GM12878 (cell line): ENCODE measurements around the gene SEPTIN5. TPM values are rescaled to one million over a fixed set of nuclear protein-coding genes. Genes with fewer than 3 reads are reported as not detected.

ENCODE experiments used
- ATAC-seq: fragments of 200-7000 bp; cut with Tn5 transposase; 3 replicates; pipeline ENCODE4 v1.9.1; 2020; ENCODE audit warnings: mild to moderate bottlenecking, moderate library complexity
- BruUV-seq: library from RNA; stranded (reverse); fragments of 400-500 nt; replicated peaks from 2 replicates; lab custom pipeline; 2021; lab: Mats Ljungman, UMichigan
- CTCF ChIA-PET: fragments of 300-600 bp; sonication (Branson Sonifier 250); formaldehyde crosslinking; extraction: SDS; loops from one replicate; lab custom pipeline; 2021; ENCODE audit warnings: inconsistent platforms; lab: Yijun Ruan, JAX
- POLR2A ChIA-PET: fragments of 350-600 bp; formaldehyde crosslinking; extraction: SDS; loops from one replicate; lab custom pipeline; 2021; ENCODE audit warnings: inconsistent platforms; lab: Charles Lee
- RAD21 ChIA-PET: fragments of 300-600 bp; sonication (Branson Sonifier 250); formaldehyde crosslinking; loops from one replicate; lab custom pipeline; 2023; ENCODE audit warnings: antibody characterized with exemption; ENCODE audit not compliant: unreplicated experiment; lab: Charles Lee
- SMC1A ChIA-PET: fragments of 300-600 bp; sonication (Branson Sonifier 250); formaldehyde crosslinking; loops from one replicate; lab custom pipeline; 2023; ENCODE audit not compliant: unreplicated experiment, uncharacterized antibody; lab: Charles Lee
- DNase-seq: peaks from one replicate; pipeline ENCODE4 v3.0.0-alpha.2; 2011; ENCODE audit warnings: low read depth, low spot score
- FAIRE-seq: peaks from 3 replicates; lab custom pipeline; 2011; peaks lifted over from hg19 to GRCh38; lab: Jason Lieb, UNC
- H2AFZ ChIP-seq: 2 replicates; pipeline ENCODE4 v1.6.0; 2011; ENCODE audit warnings: low read depth, low read length, control low read depth; ENCODE audit not compliant: control insufficient read depth
- H3K27ac ChIP-seq: 2 replicates; pipeline ENCODE4 v1.5.1; 2011; ENCODE audit warnings: control low read depth; ENCODE audit not compliant: control insufficient read depth, insufficient read depth
- H3K27me3 ChIP-seq, 2 experiments: replicated peaks in 1 of 2; 2 replicates each; pipeline versions ENCODE4 v1.6.0 to v1.6.1; 2011; ENCODE audit warnings: low read length in 1 of 2; ENCODE audit not compliant: control insufficient read depth in 2 of 2, insufficient read depth in 2 of 2
- H3K36me3 ChIP-seq, 2 experiments: 2 replicates each; pipeline ENCODE4 v1.5.1; 2011; ENCODE audit warnings: low read length in 1 of 2; ENCODE audit not compliant: control insufficient read depth in 2 of 2, insufficient read depth in 2 of 2
- H3K4me1 ChIP-seq: 2 replicates; pipeline ENCODE4 v1.6.1; 2011; ENCODE audit warnings: mild to moderate bottlenecking, low read length, moderate library complexity, mixed read lengths; ENCODE audit not compliant: control insufficient read depth, insufficient read depth
- H3K4me2 ChIP-seq: 2 replicates; pipeline ENCODE4 v1.6.0; 2011; ENCODE audit warnings: control low read depth; ENCODE audit not compliant: control insufficient read depth, insufficient read depth
- H3K4me3 ChIP-seq: fragments of 200-600 bp; sonication (generic); 2 replicates; pipeline ENCODE4 v1.5.1; 2016
- H3K79me2 ChIP-seq: 2 replicates; pipeline ENCODE4 v1.6.0; 2011; ENCODE audit warnings: low read length; ENCODE audit not compliant: control insufficient read depth, insufficient read depth
- H3K9ac ChIP-seq: 2 replicates; pipeline ENCODE4 v1.8.0; 2011; ENCODE audit warnings: low read length, control low read depth, mixed read lengths; ENCODE audit not compliant: control insufficient read depth, insufficient read depth
- H3K9me3 ChIP-seq: replicated peaks from 3 replicates; pipeline ENCODE4 v1.5.1; 2011; ENCODE audit warnings: mild to moderate bottlenecking, low read length; ENCODE audit not compliant: control insufficient read depth, insufficient read depth
- H4K20me1 ChIP-seq: 2 replicates; pipeline ENCODE4 v1.6.0; 2011; ENCODE audit not compliant: control insufficient read depth, insufficient read depth
- ATF3 ChIP-seq: IDR thresholded peaks from 2 replicates; pipeline ENCODE4 v1.6.1; 2011; ENCODE audit warnings: low read depth, mild to moderate bottlenecking, low read length, moderate library complexity, borderline replicate concordance; ENCODE audit errors: extremely low read depth
- BCL11A ChIP-seq: IDR thresholded peaks from 2 replicates; pipeline ENCODE4 v1.6.1; 2011; ENCODE audit warnings: low read depth, low read length
- CBX5 ChIP-seq: sonication (generic); IDR thresholded peaks from 2 replicates; pipeline ENCODE4 v1.6.1; 2016; ENCODE audit warnings: low read depth, moderate library complexity, mild to moderate bottlenecking, inconsistent platforms
- CHD1 ChIP-seq: IDR thresholded peaks from 2 replicates; pipeline ENCODE4 v1.6.1; 2012; ENCODE audit warnings: low read depth, low read length, improper control_type of control experiment
- HDGF ChIP-seq: fragments of 450-650 bp; IDR thresholded peaks from 2 replicates; pipeline ENCODE4 v1.6.1; 2016; ENCODE audit warnings: antibody characterized with exemption
- MEF2A ChIP-seq: IDR thresholded peaks from 2 replicates; pipeline ENCODE4 v1.6.1; 2011; ENCODE audit warnings: low read depth, mild to moderate bottlenecking, low read length, moderate library complexity; ENCODE audit not compliant: insufficient read depth
- STAT1 ChIP-seq: fragments of 450-650 bp; conservative IDR thresholded peaks from 2 replicates; pipeline ENCODE4 v1.6.1; 2014; ENCODE audit warnings: antibody characterized with exemption, mild to moderate bottlenecking
- SUPT20H ChIP-seq: IDR thresholded peaks from 2 replicates; pipeline ENCODE4 v1.6.1; 2011; ENCODE audit warnings: low read depth, mild to moderate bottlenecking, low read length, moderate library complexity, borderline replicate concordance; ENCODE audit not compliant: control insufficient read depth
- TCF12 ChIP-seq: IDR thresholded peaks from 2 replicates; pipeline ENCODE4 v1.6.1; 2011; ENCODE audit warnings: low read depth, mild to moderate bottlenecking, low read length
- TCF3 ChIP-seq: IDR thresholded peaks from 2 replicates; pipeline ENCODE4 v1.6.1; 2012; ENCODE audit warnings: low read depth, mild to moderate bottlenecking, low read length, borderline replicate concordance; ENCODE audit not compliant: insufficient read depth
- WGBS: methylation state at CpG from one replicate; pipeline ENCODE4 v1.1.6; 2016; ENCODE audit warnings: low lambda C conversion rate; ENCODE audit not compliant: insufficient replicate concordance, insufficient coverage; ENCODE audit errors: missing lambda C conversion rate; 5-methylcytosine and 5-hydroxymethylcytosine counted together
- in situ Hi-C: fragments of 300-500 bp; cut with MboI; formaldehyde crosslinking; loops from 9 replicates; pipeline ENCODE4 v1.14.3; 2018; ENCODE audit warnings: mixed read lengths
- intact Hi-C: fragments of 100-400 bp; cut with micrococcal nuclease; formaldehyde crosslinking; loops from one replicate; pipeline ENCODE4 v1.14.2; 2022; ENCODE audit not compliant: unreplicated experiment
- polyA plus RNA-seq, 11 experiments: library from polyadenylated mRNA; depleted of rRNA in 4 of 11; unstranded in 6 of 11; stranded (reverse) in 5 of 11; fragments of >200 nt; fragmentation: Nextera tagmentation in 4 of 11; fragmentation: Illumina TruSeq in 1 of 11; extraction: Ambion mirVana in 4 of 11; extraction: Trizol in 1 of 11; gene quantifications; 1 replicate in 1 of 11; 2 replicates in 10 of 11; pipeline versions ENCODE4 v1.2.1 to v1.2.3, GENCODE V29; 2011 to 2016; ENCODE audit warnings: inconsistent platforms in 2 of 11, missing spikeins in 2 of 11, low read depth in 1 of 11
- total RNA-seq, 4 experiments: library from RNA; depleted of rRNA in 3 of 4; stranded (reverse); fragments of >200 nt in 3 of 4; fragmentation: Illumina TruSeq in 1 of 4; extraction: Trizol in 1 of 4; gene quantifications; 2 replicates each; pipeline versions ENCODE4 v1.2.1 to v1.2.3, GENCODE V29; 2013 to 2021
- TF ChIP-seq, protein P1 (sequence below): fragments of 450-650 bp; IDR thresholded peaks from 2 replicates; pipeline ENCODE4 v1.6.1; 2016; ENCODE audit warnings: mild to moderate bottlenecking, moderate library complexity, borderline replicate concordance
- TF ChIP-seq, protein P2 (sequence below): fragments of 450-650 bp; IDR thresholded peaks from 2 replicates; pipeline ENCODE4 v1.6.1; 2017; ENCODE audit warnings: mild to moderate bottlenecking, low read depth, inconsistent platforms; ENCODE audit not compliant: poor library complexity, severe bottlenecking
- TF ChIP-seq, protein P3 (sequence below): fragments of 450-650 bp; IDR thresholded peaks from 2 replicates; pipeline ENCODE4 v1.6.1; 2017; ENCODE audit warnings: low read depth, mild to moderate bottlenecking, moderate library complexity

Gene SEPTIN5
- total and polyA plus RNA-seq, 10 of the 15 experiments (the other 5 are each of a cell fraction or from before 2014, with no cell fraction given): 0.13 to 1.1 (median 0.34) TPM; not detected in 5

GRCh38 chr22:19693981-19694670 lies 20.2 kb upstream of the SEPTIN5 start:
- CTCF ChIA-PET: no interaction called here
- H3K79me2 ChIP-seq: no peaks in the 10 kb centered on the region
- H3K27me3 ChIP-seq: no peaks in the 10 kb centered on the region; a peak in 1 of 4 replicates
- no peaks in the 10 kb centered on the region for H3K4me1 ChIP-seq
- ATAC-seq (no peak), DNase-seq (no peak), FAIRE-seq (no peak)
- BruUV-seq: no TSS peak
- intact Hi-C loops (no loop called here), in situ Hi-C loops (no loop called here)
- no peak overlapping the region for H2AFZ ChIP-seq
- 24% methylated on average over 12 of the region's 12 CpGs for WGBS
- H3K9me3 ChIP-seq: no peaks in the 10 kb centered on the region
- H3K9ac ChIP-seq: no peak overlapping the region
- RAD21 ChIA-PET: no interaction called here
- H4K20me1 ChIP-seq: no peaks in the 10 kb centered on the region
- SMC1A ChIA-PET: no interaction called here
- POLR2A ChIA-PET: no interaction called here
- H3K27ac ChIP-seq: no peak overlapping the region
- H3K4me3 ChIP-seq: no peak overlapping the region
- H3K36me3 ChIP-seq: no peaks in the 10 kb centered on the region
- TF ChIP-seq ATF3 (no peak), MEF2A (no peak), CBX5 (no peak), TCF12 (no peak), BCL11A (no peak), STAT1 (no peak), TCF3 (no peak), HDGF (no peak), SUPT20H (no peak), CHD1 (no peak)
- TF ChIP-seq, protein P1, sequence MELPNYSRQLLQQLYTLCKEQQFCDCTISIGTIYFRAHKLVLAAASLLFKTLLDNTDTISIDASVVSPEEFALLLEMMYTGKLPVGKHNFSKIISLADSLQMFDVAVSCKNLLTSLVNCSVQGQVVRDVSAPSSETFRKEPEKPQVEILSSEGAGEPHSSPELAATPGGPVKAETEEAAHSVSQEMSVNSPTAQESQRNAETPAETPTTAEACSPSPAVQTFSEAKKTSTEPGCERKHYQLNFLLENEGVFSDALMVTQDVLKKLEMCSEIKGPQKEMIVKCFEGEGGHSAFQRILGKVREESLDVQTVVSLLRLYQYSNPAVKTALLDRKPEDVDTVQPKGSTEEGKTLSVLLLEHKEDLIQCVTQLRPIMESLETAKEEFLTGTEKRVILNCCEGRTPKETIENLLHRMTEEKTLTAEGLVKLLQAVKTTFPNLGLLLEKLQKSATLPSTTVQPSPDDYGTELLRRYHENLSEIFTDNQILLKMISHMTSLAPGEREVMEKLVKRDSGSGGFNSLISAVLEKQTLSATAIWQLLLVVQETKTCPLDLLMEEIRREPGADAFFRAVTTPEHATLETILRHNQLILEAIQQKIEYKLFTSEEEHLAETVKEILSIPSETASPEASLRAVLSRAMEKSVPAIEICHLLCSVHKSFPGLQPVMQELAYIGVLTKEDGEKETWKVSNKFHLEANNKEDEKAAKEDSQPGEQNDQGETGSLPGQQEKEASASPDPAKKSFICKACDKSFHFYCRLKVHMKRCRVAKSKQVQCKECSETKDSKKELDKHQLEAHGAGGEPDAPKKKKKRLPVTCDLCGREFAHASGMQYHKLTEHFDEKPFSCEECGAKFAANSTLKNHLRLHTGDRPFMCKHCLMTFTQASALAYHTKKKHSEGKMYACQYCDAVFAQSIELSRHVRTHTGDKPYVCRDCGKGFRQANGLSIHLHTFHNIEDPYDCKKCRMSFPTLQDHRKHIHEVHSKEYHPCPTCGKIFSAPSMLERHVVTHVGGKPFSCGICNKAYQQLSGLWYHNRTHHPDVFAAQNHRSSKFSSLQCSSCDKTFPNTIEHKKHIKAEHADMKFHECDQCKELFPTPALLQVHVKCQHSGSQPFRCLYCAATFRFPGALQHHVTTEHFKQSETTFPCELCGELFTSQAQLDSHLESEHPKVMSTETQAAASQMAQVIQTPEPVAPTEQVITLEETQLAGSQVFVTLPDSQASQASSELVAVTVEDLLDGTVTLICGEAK: no peak
- TF ChIP-seq, protein P2, sequence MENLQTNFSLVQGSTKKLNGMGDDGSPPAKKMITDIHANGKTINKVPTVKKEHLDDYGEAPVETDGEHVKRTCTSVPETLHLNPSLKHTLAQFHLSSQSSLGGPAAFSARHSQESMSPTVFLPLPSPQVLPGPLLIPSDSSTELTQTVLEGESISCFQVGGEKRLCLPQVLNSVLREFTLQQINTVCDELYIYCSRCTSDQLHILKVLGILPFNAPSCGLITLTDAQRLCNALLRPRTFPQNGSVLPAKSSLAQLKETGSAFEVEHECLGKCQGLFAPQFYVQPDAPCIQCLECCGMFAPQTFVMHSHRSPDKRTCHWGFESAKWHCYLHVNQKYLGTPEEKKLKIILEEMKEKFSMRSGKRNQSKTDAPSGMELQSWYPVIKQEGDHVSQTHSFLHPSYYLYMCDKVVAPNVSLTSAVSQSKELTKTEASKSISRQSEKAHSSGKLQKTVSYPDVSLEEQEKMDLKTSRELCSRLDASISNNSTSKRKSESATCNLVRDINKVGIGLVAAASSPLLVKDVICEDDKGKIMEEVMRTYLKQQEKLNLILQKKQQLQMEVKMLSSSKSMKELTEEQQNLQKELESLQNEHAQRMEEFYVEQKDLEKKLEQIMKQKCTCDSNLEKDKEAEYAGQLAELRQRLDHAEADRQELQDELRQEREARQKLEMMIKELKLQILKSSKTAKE: no peak
- TF ChIP-seq, protein P3, sequence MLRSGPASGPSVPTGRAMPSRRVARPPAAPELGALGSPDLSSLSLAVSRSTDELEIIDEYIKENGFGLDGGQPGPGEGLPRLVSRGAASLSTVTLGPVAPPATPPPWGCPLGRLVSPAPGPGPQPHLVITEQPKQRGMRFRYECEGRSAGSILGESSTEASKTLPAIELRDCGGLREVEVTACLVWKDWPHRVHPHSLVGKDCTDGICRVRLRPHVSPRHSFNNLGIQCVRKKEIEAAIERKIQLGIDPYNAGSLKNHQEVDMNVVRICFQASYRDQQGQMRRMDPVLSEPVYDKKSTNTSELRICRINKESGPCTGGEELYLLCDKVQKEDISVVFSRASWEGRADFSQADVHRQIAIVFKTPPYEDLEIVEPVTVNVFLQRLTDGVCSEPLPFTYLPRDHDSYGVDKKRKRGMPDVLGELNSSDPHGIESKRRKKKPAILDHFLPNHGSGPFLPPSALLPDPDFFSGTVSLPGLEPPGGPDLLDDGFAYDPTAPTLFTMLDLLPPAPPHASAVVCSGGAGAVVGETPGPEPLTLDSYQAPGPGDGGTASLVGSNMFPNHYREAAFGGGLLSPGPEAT: no peak
- TF ChIP-seq, all 136 proteins: peak for 0
- no peak overlapping the region for H3K4me2 ChIP-seq
